GM10266 (cell line): ENCODE measurements around the gene VPS33B.

Experiments
- DNase-seq: peaks from one replicate; pipeline ENCODE4 v3.0.0; 2012; ENCODE audit errors: extremely low spot score
- TF ChIP-seq, protein P1 (sequence below): IDR thresholded peaks from 2 replicates; pipeline ENCODE4 v1.5.1; 2012; ENCODE audit warnings: mild to moderate bottlenecking, low read depth; ENCODE audit not compliant: control insufficient read depth, insufficient read depth; ENCODE audit errors: missing control alignments

VPS33B gene

DNA sequence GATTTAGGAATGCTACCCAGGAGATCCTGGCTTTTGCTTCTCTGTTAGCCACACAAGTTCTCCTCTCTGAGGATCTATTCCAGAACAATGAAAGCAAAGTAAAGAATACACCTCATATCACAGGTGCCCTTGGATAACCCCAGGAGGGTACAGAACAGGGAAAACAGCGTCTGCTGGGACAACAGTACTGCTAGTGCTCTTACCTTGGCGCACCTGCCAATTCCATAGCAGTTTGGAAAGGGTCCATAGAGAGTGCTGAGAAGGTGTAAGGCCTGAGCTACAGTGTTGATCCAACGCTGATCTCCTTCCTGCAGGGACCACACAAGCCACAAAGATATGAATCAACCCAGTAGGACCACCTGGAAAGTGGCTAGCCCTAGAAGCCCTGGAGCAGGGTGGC, 15.1 kb downstream of the VPS33B start:
- TF ChIP-seq, protein P1, sequence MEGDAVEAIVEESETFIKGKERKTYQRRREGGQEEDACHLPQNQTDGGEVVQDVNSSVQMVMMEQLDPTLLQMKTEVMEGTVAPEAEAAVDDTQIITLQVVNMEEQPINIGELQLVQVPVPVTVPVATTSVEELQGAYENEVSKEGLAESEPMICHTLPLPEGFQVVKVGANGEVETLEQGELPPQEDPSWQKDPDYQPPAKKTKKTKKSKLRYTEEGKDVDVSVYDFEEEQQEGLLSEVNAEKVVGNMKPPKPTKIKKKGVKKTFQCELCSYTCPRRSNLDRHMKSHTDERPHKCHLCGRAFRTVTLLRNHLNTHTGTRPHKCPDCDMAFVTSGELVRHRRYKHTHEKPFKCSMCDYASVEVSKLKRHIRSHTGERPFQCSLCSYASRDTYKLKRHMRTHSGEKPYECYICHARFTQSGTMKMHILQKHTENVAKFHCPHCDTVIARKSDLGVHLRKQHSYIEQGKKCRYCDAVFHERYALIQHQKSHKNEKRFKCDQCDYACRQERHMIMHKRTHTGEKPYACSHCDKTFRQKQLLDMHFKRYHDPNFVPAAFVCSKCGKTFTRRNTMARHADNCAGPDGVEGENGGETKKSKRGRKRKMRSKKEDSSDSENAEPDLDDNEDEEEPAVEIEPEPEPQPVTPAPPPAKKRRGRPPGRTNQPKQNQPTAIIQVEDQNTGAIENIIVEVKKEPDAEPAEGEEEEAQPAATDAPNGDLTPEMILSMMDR, result no peak
- no peak for DNase-seq

DNA sequence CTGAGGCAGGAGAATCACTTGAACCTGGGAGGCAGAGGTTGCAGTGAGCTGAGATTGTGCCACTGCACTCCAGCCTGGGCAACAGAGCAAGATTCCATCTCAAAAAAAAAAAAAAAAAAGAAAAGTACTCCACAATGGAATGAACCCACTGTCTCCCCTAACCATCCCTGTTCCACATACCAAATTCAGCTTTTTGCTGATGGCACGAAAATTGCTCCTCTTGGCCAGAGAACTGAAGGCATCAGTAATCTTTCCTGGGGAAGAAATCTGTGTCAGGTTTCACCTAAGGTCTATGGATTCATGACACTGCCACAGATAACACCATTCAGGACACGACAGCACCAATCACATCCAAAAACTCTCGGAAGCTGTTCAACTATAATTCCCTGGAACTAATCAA, 21.2 kb downstream of the VPS33B start:
- TF ChIP-seq, protein P1, result no peak
- DNase-seq, result no peak

DNA sequence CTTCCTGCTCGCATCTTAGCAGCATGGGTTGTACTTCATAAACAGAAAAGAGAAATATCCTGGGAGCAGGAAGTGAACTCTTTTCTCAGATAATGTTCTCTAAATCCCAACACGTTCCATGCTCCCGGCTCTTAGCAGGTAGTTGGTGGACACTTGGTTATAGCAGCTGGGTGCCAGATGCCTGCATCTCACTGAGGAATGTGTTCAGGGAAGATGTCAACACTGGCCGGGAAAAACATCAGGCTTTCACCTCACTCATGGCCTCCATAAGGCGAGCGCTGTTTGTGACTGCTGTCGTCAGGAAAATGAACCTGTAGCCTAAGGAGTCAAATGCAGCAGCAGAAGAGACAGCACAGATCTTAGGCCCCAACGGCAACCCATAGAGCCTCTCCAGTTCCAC, 23.7 kb downstream of the VPS33B start:
- TF ChIP-seq, protein P1, result no peak

DNA sequence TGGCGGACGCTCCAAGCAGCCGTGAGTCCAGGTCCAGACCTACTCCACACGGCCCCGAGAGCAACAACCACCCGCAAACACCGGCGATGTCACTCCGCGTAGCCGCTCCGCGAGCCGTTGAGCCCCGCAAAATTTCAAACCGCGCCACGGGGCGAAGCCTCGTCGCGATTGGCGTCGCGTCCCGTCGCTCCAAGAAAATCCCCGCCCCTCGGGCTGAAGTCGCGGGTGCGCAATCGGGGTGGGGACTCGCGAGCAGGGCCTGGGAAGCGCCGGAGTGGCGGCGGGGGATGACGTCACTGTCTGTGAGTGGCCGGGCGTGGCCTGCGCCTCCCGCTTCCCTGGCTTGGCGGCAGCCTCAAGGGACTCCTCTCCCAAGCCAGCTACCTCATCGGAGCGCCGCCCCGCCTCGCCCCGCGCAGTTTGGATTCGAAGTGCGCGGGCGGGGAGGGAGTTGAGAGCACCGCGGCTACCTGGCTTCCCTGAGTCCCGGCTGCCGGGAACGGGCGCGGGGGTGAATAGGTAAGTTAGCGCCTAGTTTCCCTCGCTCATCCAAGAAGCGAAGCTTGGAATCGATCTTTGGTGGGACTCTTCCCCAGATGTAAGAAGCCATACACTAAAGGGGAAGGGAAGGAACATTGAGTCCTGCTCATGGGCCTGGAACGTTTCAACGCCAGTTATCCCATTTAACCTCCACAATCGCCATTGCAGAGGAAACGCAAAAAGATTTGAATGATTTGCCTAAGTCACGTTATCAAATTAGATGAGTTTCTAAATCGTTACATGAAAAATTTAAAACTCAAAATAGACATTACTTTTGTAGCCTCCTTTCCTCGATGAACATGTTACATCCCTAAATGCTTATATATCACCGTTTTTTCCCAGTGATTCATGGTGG, 27.7 kb downstream of the VPS33B start, which contains the start of gene PRC1:
Gene PRC1, minus strand, starts transcription at position 119 of the 895 bp plus-strand sequence. Its CDS starts 118 bp downstream, at position 1.
- DNase-seq, result peak; percentile 100
- TF ChIP-seq, protein P1, result no peak

More for the DNA sequence above, 23.7 kb downstream of the VPS33B start:
- no peak for DNase-seq

DNA sequence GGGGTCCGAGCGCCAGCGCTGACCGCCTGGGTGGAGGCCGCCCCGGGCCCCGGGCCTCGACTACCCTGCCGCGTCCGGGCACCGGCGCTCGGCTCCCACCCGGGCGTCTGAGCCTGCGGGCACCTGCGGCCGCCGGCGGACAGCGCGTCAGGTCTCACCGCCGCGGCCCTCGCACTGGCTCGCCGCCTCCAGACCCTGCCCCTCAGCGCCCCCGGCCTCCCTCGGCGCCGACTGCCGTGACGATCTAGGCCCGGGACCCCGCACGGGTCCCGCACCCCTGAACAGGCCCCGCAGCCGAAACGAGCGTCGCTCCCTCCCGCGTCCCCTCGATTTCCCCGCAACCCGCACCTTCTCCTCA, 28.4 kb downstream of the VPS33B start:
- TF ChIP-seq, protein P1, result no peak
- peak; percentile 29 for DNase-seq

DNA sequence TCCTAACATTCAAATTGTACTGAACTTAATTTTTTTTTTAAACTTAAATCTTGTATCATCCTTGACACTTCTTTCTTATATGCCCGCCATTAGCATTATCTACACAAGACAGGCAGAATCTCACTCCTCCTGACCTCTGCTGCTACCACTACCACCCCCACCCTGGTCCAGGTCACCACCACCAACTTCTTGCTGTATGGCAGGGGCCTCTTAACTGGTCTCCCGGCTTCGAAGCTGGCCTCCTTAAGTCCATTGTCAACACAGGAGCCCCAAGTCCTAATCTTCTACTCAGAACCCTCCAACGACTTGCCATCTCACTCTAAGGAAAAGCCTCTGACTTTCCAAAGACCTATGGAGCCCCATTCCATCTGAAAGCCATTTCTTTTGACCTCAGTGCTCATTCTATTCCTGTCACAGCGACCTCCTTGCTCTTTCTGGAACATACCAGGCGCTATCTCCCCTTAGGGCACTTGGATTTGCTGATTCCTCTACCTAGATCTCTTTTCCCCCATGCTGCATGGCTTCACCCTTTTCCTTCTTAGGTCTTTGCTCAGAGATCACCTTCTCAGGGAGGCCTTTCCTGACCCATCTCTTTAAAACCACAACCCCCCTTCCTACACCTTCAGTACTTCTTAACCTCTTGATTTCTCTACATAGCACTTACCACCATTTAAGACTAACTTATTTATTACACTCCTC, 30.7 kb downstream of the VPS33B start:
- TF ChIP-seq, protein P1, result no peak
- no peak for DNase-seq

DNA sequence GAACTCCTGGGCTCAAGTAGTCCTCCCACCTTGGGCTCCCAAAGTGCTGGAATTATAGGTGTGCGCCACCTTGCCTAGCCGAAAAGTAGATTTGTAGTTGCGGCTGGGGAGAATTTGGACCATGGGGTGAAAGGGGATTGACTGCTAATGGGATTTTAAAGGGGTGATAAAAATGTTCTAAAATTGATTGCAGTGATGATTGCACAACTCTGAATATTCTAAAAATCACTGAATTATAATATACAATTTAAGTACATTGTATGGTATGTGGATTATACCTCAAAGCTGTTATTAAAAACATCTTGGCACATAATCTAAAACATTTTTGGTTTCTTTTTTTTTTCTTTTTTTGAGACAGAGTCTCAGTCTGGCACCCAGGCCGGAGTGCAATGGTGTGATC, 31.9 kb downstream of the VPS33B start:
- TF ChIP-seq, protein P1, result no peak
- no peak for DNase-seq
